Measurements from ENCODE around the gene TARBP2. TPM values are rescaled to one million over a fixed set of nuclear protein-coding genes. Genes with fewer than 3 reads are reported as not detected.
A peak's percentile ranks its signal among the peaks of the same experiment; 100 is the strongest.

TARBP2 gene
- total RNA-seq, 1 experiment from 2014 or later, result 47.8 TPM

- CTCF ChIA-PET, result no interaction called here
- H3K9me3 ChIP-seq (ENCODE audit: insufficient read depth, low read depth), result no peaks in the 10 kb centered on the region
- POLR2A ChIA-PET (ENCODE audit: unreplicated experiment), result interaction anchor here (0.7 kb wide), 1 partner anchor 139 kb away, joined by 3 read pairs; no protein-coding TSS in a partner anchor
- BruUV-seq (replicated peaks), result no TSS peak
- no peak overlapping the region for H3K4me3 ChIP-seq
- no peaks in the 10 kb centered on the region for H3K27me3 ChIP-seq (ENCODE audit: insufficient read depth, low read depth)
- no peak overlapping the region for H2AFZ ChIP-seq
- H3K4me1 ChIP-seq (replicated peaks; ENCODE audit: insufficient read depth), result no peaks in the 10 kb centered on the region
- H3F3A ChIP-seq (ENCODE audit: insufficient read depth, low read depth), result peaks cover 59% of the 10 kb centered on the region
- TF ChIP-seq EZH2 (IDR thresholded peaks at IDR 0.05; ENCODE audit: low read depth), result no peak
- TF ChIP-seq, protein P1, sequence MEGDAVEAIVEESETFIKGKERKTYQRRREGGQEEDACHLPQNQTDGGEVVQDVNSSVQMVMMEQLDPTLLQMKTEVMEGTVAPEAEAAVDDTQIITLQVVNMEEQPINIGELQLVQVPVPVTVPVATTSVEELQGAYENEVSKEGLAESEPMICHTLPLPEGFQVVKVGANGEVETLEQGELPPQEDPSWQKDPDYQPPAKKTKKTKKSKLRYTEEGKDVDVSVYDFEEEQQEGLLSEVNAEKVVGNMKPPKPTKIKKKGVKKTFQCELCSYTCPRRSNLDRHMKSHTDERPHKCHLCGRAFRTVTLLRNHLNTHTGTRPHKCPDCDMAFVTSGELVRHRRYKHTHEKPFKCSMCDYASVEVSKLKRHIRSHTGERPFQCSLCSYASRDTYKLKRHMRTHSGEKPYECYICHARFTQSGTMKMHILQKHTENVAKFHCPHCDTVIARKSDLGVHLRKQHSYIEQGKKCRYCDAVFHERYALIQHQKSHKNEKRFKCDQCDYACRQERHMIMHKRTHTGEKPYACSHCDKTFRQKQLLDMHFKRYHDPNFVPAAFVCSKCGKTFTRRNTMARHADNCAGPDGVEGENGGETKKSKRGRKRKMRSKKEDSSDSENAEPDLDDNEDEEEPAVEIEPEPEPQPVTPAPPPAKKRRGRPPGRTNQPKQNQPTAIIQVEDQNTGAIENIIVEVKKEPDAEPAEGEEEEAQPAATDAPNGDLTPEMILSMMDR (conservative IDR thresholded peaks at IDR 0.05), result no peak
- no peaks in the 10 kb centered on the region for H3K9me2 ChIP-seq (ENCODE audit: insufficient read depth)
- DNase-seq, result peak in 1 of 2 experiments; percentile 68
- H3K27ac ChIP-seq, result no peak overlapping the region
- peaks cover 30% of the 10 kb centered on the region for H4K20me1 ChIP-seq (ENCODE audit: insufficient read depth)
- H3K4me2 ChIP-seq, result no peak overlapping the region
- H3K79me2 ChIP-seq (ENCODE audit: low read depth), result no peaks in the 10 kb centered on the region
- H3K36me3 ChIP-seq (ENCODE audit: low read depth), result no peaks in the 10 kb centered on the region
- intact Hi-C loops (cut with micrococcal nuclease; ENCODE audit: unreplicated experiment), result no loop called here
These were observed 16.2 kb upstream of the TARBP2 start for GRCh38 chr12:53484686-53485575.

DNA sequence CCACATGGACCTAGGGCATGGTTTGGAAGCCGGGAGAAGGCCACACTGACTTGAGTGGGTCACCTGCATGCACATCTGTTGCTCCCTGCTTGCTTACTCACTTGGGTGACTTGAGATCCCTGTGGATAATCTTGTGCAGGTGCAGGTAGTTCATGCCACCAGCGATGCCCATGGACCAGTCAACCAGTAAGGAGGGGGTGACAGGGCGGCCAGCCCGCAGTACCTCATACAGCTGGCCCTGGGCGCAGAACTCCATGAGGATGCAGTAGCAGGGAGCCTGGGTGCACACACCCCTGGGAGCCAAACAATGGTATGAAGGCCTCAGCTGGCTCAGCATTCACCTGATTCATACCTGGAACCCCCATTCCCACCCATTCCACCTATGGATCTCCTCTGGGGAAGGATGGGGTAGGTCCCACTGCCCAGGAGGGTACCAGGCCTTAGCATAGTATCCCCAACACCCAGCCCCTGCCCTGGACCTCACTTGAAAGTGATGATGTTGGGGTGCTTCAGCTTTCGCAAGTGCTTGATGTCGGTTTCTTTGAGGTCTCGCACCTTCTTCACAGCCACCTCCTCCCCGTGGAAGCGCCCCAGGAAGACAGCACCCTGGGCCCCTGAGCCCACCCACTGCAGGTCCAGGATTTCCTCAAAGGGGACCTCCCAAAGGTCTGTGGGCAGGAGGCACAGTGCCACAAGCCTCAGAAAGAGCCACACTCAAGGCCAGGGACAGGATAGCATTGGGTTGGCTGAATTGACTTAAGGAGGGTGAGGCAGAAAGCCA is 14.9 kb upstream of the TARBP2 start:
- DNase-seq, result peak in 1 of 2 experiments; percentile 34
- no peaks in the 10 kb centered on the region for H3K79me2 ChIP-seq (ENCODE audit: low read depth)
- no peaks in the 10 kb centered on the region for H3K27me3 ChIP-seq (ENCODE audit: insufficient read depth, low read depth)
- ChIA-PET CTCF (no interaction called here), POLR2A (ENCODE audit: unreplicated experiment) (interaction anchor here (0.5 kb wide), 1 partner anchor 9 kb away, joined by 16 read pairs; no protein-coding TSS in a partner anchor)
- BruUV-seq (replicated peaks), result no TSS peak
- peaks cover 23% of the 10 kb centered on the region for H4K20me1 ChIP-seq (ENCODE audit: insufficient read depth)
- no peaks in the 10 kb centered on the region for H3K36me3 ChIP-seq (ENCODE audit: low read depth)
- no peak overlapping the region for H3K27ac ChIP-seq
- H3F3A ChIP-seq (ENCODE audit: insufficient read depth, low read depth), result peaks cover 47% of the 10 kb centered on the region
- TF ChIP-seq EZH2 (IDR thresholded peaks at IDR 0.05; ENCODE audit: low read depth), result no peak
- TF ChIP-seq, protein P1 (conservative IDR thresholded peaks at IDR 0.05), result no peak
- H3K9me2 ChIP-seq (ENCODE audit: insufficient read depth), result no peaks in the 10 kb centered on the region
- no peaks in the 10 kb centered on the region for H3K9me3 ChIP-seq (ENCODE audit: insufficient read depth, low read depth)
- H3K4me1 ChIP-seq (replicated peaks; ENCODE audit: insufficient read depth), result no peaks in the 10 kb centered on the region
- intact Hi-C loops (cut with micrococcal nuclease; ENCODE audit: unreplicated experiment), result no loop called here
- H2AFZ ChIP-seq, result no peak overlapping the region
- no peak overlapping the region for H3K4me2 ChIP-seq
- no peak overlapping the region for H3K4me3 ChIP-seq

DNA sequence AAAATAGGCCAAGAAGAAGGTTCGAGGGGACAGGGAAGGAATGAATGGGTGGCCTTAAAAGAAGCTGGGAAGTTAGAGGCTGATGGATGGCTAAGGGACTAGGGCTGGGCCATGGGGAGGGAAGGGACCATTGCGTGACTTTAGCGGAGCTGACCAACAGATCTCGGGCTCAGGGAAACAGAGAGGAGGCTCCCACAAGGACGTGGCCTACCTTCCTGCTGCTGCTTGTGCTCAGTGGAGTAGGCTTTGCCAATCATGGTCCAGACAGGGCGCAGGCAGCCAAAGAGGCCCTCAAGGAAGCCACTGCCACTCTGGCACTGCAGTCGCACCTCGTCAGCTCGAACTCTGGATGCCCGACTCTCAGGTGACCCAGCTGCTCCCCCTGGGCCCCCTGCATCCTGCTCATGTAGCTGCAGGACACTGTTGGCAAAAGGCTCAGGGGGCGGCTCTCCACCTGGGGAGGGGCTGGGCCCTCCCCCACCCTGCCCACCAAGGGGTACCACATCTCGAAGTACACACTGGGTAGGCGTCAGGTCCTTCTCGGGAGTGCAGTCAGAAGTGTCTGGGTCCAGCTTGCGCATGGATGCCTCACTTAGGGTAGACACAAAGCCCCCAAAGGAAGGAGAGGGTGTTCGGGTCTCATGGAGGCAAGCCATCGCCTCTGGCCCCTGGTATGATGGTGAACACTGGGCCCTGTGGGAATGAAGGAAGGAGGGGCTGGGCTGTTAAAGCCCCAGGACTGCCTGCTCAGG is 14.2 kb upstream of the TARBP2 start:
- no peak overlapping the region for H3K27ac ChIP-seq
- H3K27me3 ChIP-seq (ENCODE audit: insufficient read depth, low read depth), result no peaks in the 10 kb centered on the region
- no peaks in the 10 kb centered on the region for H3K79me2 ChIP-seq (ENCODE audit: low read depth)
- intact Hi-C loops (cut with micrococcal nuclease; ENCODE audit: unreplicated experiment), result no loop called here
- no TSS peak for BruUV-seq (replicated peaks)
- H3K9me3 ChIP-seq (ENCODE audit: insufficient read depth, low read depth), result no peaks in the 10 kb centered on the region
- H3K36me3 ChIP-seq (ENCODE audit: low read depth), result no peaks in the 10 kb centered on the region
- H3F3A ChIP-seq (ENCODE audit: insufficient read depth, low read depth), result peaks cover 40% of the 10 kb centered on the region
- H4K20me1 ChIP-seq (ENCODE audit: insufficient read depth), result peaks cover 15% of the 10 kb centered on the region
- ChIA-PET CTCF (no interaction called here), POLR2A (ENCODE audit: unreplicated experiment) (no interaction called here)
- TF ChIP-seq, protein P1 (conservative IDR thresholded peaks at IDR 0.05), result no peak
- TF ChIP-seq EZH2 (IDR thresholded peaks at IDR 0.05; ENCODE audit: low read depth), result no peak
- H3K4me1 ChIP-seq (replicated peaks; ENCODE audit: insufficient read depth), result no peaks in the 10 kb centered on the region
- no peak overlapping the region for H3K4me2 ChIP-seq
- no peak overlapping the region for H2AFZ ChIP-seq
- no peak overlapping the region for H3K4me3 ChIP-seq
- peak in 1 of 2 experiments; percentile 32 for DNase-seq
- H3K9me2 ChIP-seq (ENCODE audit: insufficient read depth), result no peaks in the 10 kb centered on the region

Measured in PC-9 (cell line).